CD4-positive, alpha-beta T cell treated with Interferon alpha-2 for 1 hour (primary cell): ENCODE measurements around the gene DAPK1.

ENCODE experiments used
- DNase-seq, 2 donors: peaks; one replicate each; pipeline ENCODE4 v3.0.0-alpha.2; 2020 to 2022

Gene DAPK1

DNA sequence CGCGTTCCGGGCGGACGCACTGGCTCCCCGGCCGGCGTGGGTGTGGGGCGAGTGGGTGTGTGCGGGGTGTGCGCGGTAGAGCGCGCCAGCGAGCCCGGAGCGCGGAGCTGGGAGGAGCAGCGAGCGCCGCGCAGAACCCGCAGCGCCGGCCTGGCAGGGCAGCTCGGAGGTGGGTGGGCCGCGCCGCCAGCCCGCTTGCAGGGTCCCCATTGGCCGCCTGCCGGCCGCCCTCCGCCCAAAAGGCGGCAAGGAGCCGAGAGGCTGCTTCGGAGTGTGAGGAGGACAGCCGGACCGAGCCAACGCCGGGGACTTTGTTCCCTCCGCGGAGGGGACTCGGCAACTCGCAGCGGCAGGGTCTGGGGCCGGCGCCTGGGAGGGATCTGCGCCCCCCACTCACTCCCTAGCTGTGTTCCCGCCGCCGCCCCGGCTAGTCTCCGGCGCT is at the start of gene DAPK1:
Gene DAPK1 (plus strand): TSS at position 264 of the 442 bp plus-strand sequence. CDS start 1,211 bp downstream, outside the sequence.
- DNase-seq, result peak in 1 of 2 donors; percentile 24

DNA sequence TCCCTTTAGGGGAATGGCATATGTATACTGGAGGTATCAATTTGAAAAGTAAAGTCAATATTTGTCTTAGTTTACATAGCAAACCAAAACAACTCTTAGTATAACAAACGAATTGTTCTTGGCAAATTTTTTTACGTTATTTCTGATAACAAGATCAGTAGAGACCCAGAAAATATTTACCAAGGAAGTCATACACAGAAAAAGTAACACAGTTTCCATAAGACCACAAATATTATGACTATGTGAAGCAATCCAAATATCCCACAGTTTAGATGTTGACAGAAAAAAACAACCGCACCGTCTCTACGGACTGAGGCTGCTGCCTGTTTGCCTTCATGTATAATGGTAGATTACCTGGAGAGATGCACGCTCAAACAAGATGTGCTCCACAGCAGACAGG is 46.5 kb upstream of the DAPK1 start:
- DNase-seq, result no peak

DNA sequence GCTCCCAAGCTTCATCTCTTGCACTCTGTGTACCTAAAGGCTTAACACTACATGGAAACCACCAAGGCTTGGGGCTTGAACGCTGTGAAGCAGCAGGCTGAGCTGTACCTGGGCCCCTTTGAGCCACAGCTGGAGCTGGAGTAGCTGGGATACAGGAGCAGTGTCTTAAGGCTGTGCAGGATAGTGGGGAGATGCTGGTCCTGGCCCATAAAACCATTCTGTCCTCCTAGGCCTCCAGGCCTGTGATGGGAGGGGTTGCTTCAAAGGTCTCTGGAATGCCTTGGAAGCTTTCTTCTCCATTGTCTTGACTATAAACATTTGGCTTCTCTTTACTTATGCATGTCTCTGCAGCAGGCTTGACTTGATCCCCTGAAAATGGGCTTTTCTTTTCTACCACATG is 42.3 kb upstream of the DAPK1 start:
- DNase-seq, result no peak

DNA sequence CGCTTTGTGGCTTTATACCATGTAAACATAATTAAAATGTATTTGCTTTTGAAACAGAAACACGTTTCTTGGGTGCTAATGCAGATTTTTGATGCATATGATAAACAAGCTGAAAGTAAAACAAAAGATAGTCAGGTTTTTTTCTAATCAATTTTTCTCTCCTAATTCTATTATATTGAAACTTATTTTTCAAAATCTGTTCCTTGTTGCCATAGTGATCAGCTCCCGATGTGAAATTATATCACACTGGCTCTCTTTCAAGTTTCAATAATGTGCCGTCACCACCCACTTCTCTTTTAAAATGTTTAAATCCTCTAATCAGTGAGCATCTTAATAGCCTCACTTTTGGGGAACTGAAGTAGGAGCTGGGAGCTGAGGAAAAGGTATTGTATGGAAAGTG is 36.4 kb upstream of the DAPK1 start:
- no peak for DNase-seq

GRCh38 chr9:87464110-87464991 is 33.3 kb upstream of the DAPK1 start:
- DNase-seq, result no peak

- no peak for DNase-seq
These were observed 32.7 kb upstream of the DAPK1 start for GRCh38 chr9:87464992-87465378.

- DNase-seq, result no peak
These were observed 31.9 kb upstream of the DAPK1 start for GRCh38 chr9:87465816-87466215.

GRCh38 chr9:87467187-87467586 is 30.5 kb upstream of the DAPK1 start:
- DNase-seq, result no peak

DNA sequence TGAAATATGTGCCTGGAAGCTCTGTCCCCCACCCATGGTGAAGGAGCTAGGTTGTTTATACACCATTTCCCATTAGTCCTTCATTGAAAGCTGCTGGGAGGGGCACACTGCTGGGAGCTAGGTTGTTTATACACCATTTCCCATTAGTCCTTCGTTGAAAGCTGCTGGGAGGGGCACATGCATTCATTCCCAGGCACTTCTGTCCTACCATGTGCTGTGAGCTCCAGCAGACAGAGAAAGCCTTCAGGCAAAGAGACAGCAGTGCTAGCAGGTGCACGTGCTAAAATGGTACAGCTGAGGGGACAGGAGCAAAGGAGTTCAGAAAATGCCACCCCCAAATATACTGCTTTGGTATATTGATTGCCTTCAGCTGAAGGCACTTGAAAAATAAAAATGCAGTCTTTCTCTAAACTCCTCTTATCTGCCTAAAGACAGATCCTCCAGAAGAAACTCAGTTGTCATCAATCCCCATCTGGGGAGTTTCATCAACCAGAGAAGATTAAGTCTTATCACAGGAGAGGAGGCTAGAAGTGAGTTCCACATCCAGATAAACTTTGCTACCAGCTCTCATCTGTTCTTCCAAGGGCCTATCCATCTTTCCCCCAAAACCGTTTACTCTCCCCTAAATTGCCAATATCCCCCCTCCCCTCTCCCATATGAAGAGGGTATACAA is 27.7 kb upstream of the DAPK1 start:
- DNase-seq, result no peak

DNA sequence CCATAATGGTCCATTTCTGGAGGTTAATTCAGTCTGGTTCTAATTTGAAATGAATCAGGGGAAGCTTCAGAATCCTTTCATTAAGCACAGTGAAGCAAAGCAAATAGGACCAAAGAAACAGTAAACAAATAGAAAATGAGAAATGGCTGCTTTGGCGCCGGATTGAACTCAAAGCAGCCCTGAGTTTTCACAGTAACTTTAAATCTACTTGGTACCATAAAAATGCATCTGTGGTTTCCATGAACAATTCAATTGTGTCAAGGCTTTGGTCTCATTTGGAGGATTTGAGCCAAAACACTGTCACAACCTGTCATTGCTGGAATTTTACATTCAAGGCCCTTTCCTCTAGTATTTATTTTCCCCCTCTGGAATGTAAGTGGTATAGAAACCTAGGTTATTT is 25.9 kb upstream of the DAPK1 start:
- DNase-seq, result no peak

DNA sequence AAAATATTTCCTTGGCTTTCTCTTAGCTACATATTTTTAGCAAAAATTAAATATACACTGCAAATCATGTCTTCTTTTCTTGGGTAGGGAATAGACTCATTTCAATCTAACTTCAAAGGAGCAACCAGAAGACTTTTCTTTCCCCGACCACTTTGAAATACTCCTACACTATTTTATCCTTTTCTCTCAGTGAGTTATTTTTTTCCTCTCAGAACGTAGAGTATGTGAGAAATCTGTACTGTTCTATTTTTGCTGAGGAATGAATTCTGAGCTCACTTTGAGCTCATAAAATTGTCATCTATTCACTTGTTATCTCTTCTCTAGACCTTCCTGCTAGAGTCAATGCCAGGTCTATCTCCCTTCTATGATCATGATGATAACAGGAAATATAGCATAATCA is 22.2 kb upstream of the DAPK1 start:
- no peak for DNase-seq

DNA sequence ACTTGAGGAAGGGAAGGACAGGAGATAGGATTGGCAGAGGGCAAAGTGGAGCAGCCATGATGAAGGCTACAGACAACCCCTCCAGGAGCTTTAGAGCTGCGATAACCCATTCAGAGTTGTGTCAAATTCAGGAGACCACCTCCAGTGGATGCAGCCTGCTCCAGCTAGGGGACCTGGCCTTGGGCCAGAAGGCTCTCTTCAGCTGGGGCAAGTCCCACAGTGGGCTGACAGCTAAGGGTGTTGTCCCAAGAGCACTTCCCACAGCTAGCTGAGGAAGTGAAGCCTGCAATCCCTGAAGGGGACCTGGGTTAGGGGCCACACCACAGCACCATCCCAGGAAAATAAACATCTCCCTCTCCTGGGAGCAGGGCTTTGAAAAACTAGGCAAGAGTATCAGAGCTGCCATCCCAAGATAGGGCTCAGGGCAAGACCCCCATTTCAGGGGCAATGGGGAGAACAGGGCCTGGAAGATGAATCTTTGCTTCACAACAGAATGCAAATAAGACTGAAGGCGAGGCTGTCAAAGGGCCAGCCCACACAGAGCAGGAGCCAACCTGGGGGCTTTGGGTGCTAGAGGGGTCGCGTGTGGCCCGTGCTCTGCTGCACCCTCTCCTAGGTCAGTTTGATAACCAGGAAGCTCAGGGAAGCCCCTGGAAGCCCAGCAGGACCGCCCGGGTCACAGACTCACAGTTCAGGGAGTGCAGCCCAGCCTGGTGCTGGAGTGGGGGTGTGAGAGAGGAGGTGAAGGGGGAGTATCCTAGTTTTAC is 19.3 kb upstream of the DAPK1 start:
- no peak for DNase-seq

GRCh38 chr9:87479801-87480201 is 17.9 kb upstream of the DAPK1 start:
- DNase-seq, result peak; percentile 10 to 64

DNA sequence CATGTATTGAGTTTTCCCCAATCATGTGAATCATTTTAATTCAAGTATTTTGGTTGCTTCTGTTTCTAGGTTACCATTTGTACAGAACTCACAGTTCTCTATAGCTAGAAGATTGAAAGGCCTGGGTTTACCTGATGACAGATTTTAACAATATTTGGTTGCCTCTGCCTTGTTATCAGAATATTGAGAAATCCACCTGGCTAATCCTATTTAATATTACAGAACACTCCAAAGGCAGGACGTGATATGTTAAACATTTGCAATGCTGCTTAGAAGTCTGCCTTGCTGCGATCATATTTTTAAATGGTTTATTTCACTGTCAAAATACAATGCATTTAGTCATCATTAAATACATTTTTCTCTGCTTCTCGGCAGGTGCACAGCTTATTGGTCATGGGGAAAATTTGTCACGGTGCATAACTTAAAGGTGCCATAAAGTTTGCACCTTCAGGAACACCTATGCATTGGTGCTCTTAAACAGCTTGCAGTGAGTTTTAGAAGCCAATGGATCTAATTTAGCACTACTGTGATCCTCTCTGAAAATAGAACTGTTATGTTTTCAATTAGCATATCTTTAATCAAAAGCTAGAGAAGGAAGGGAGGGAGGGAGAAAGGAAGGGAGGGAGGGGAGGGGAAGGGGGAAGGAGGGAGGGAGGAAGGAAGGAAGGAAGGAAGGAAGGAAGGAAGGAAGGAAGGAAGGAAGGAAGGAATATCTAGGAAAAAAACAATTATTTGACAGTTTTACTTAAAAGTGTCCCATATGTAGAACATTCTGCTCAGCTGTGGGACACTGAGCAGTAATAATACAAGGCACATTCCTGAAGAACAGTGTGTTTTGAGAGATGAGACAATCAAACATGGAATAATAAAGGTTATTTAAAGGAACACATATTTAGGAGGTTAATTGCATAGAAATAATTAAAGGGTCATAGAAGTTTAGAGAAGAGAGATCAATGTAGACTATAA is 15.5 kb upstream of the DAPK1 start:
- DNase-seq, result no peak

DNA sequence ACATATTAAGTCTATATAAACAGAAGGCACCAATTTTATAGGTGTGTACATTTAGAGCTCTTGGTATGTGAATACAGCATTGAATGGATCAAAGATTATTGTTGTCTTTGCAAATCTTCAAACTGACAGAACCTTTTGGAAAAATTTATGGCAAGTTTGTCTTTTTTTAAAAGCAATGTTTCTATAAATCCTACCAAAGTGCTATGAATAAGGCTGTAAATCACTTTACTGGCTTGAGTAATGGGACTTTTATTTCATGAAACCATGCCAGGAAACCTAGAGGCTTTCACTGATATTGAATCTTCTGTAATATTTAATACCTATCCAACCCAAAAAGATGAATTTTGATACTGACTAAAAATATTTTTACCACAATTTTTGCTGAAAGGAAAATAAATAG is 7.4 kb upstream of the DAPK1 start:
- no peak for DNase-seq

DNA sequence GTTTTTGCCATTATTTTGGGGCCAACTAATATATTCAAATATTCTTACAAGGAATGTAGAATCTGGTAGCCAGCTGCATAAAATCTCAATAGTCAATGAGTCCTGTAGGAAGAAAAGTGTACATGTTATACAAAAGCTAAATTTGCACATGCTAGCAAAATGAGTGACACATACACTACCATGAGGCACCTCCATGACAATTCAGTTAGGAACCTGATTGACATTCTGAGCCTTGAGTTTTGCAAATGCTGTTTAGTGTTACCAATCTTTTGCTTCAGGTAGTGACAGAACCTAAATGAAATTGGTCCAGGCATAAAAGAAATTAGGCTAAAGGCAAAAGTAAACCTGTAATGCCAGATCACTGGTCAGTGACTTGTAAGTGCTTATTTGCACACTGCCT is 6.8 kb upstream of the DAPK1 start:
- no peak for DNase-seq

- DNase-seq, result no peak
These were observed 6.1 kb upstream of the DAPK1 start for GRCh38 chr9:87491523-87491922.

- DNase-seq, result no peak
These were observed 5.0 kb upstream of the DAPK1 start for GRCh38 chr9:87492642-87493041.

DNA sequence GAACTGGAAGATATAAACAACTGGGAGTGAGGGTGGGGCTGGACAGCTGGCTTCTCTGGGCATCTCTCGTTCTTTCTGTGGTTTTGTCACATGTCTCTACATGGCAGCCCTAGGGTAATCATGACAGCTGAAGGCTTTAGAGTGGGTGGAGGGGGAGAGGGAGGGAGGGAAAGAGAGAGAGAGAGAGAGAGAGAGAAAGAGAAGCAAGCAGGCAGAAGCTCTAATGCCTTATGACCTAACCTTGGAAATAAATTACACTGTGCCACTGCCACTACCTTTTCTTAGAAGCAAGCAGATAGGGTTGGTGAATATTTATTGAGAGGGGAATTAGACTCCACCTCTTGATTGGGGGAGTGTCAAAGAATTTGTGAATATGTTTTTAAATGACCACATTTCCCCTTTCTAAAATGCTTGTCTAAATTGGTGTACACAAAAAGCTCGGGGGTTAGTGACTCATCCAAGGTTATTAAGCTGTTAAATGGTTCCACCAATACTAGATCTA is 2.6 kb upstream of the DAPK1 start:
- DNase-seq, result no peak

- no peak for DNase-seq
These were observed 525 bp upstream of the DAPK1 start for GRCh38 chr9:87497080-87497603.

DNA sequence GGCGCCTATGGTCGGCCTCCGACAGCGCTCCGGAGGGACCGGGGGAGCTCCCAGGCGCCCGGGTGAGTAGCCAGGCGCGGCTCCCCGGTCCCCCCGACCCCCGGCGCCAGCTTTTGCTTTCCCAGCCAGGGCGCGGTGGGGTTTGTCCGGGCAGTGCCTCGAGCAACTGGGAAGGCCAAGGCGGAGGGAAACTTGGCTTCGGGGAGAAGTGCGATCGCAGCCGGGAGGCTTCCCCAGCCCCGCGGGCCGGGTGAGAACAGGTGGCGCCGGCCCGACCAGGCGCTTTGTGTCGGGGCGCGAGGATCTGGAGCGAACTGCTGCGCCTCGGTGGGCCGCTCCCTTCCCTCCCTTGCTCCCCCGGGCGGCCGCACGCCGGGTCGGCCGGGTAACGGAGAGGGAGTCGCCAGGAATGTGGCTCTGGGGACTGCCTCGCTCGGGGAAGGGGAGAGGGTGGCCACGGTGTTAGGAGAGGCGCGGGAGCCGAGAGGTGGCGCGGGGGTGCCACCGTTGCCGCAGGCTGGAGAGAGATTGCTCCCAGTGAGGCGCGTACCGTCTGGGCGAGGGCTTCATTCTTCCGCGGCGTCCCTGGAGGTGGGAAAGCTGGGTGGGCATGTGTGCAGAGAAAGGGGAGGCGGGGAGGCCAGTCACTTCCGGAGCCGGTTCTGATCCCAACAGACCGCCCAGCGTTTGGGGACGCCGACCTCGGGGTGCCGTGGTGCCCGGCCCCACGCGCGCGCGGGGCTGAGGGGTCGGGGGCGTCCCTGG is 561 bp downstream of the DAPK1 start:
- DNase-seq, result no peak
